NCI-H1417 (cell line): ENCODE measurements around the gene ABLIM2.

ENCODE experiments used
- DNase-seq, 3 experiments: peaks; one replicate each; lab custom pipeline; 2025; lab: John Stamatoyannopoulos, UW

Gene ABLIM2

GRCh38 chr4:7983296-7983695 lies 175.3 kb downstream of the ABLIM2 start:
- no peak for DNase-seq

GRCh38 chr4:7981738-7982394 lies 176.7 kb downstream of the ABLIM2 start:
- peak in 1 of 3 experiments; percentile 62 for DNase-seq

GRCh38 chr4:7980036-7980435 lies 178.6 kb downstream of the ABLIM2 start:
- DNase-seq, result no peak

GRCh38 chr4:7979652-7979968 lies 179.0 kb downstream of the ABLIM2 start:
- DNase-seq, result no peak

GRCh38 chr4:7978907-7979651 lies 179.5 kb downstream of the ABLIM2 start:
- no peak for DNase-seq

GRCh38 chr4:7978489-7978888 lies 180.1 kb downstream of the ABLIM2 start:
- DNase-seq, result peak; percentile 71 to 83 (median 80)

GRCh38 chr4:7976634-7977033 lies 182.0 kb downstream of the ABLIM2 start:
- DNase-seq, result no peak

GRCh38 chr4:7976025-7976424 lies 182.6 kb downstream of the ABLIM2 start:
- DNase-seq, result no peak

GRCh38 chr4:7974425-7974824 lies 184.2 kb downstream of the ABLIM2 start:
- DNase-seq, result no peak

- no peak for DNase-seq
Measured at GRCh38 chr4:7973545-7973981, 185.1 kb downstream of the ABLIM2 start.

- DNase-seq, result no peak
Measured at GRCh38 chr4:7971881-7972500, 186.6 kb downstream of the ABLIM2 start.

- no peak for DNase-seq
Measured at GRCh38 chr4:7971159-7971631, 187.4 kb downstream of the ABLIM2 start.

GRCh38 chr4:7970361-7970946 lies 188.2 kb downstream of the ABLIM2 start:
- no peak for DNase-seq

GRCh38 chr4:7968262-7968896 lies 190.2 kb downstream of the ABLIM2 start:
- DNase-seq, result no peak

- DNase-seq, result no peak
Measured at GRCh38 chr4:7967501-7968261, 190.9 kb downstream of the ABLIM2 start.

GRCh38 chr4:7967063-7967440 lies 191.6 kb downstream of the ABLIM2 start:
- no peak for DNase-seq

GRCh38 chr4:7966281-7967062 lies 192.1 kb downstream of the ABLIM2 start:
- no peak for DNase-seq

- no peak for DNase-seq
Measured at GRCh38 chr4:7964890-7965662, 193.5 kb downstream of the ABLIM2 start.

- no peak for DNase-seq
Measured at GRCh38 chr4:7964459-7964858, 194.2 kb downstream of the ABLIM2 start.

GRCh38 chr4:7963691-7964090 lies 194.9 kb downstream of the ABLIM2 start:
- DNase-seq, result no peak
